GM21360 (cell line): ENCODE data around the gene HLA-A.
"Not testable (repeated sequence)": the region's sequence is repeated elsewhere in the genome, so short reads cannot be mapped to it uniquely, and the experiment has no call there.

Experiments used
- ATAC-seq: cut with Tn5 transposase; IDR thresholded peaks from one replicate; pipeline ENCODE4 v1.9.1; 2021; ENCODE audit warnings: mild to moderate bottlenecking, moderate library complexity; ENCODE audit not compliant: unreplicated experiment

The HLA-A gene

GRCh38 chr6:29942275-29943052 is at the start of gene HLA-A:
Gene HLA-A, plus strand, starts transcription at chr6:29942532. Its CDS starts 22 bp downstream, at chr6:29942554.
- peak; percentile 76 for ATAC-seq

GRCh38 chr6:29892696-29893095 is 49.6 kb upstream of the HLA-A start:
- no peak for ATAC-seq

- no peak for ATAC-seq
Measured at GRCh38 chr6:29899281-29899680, 43.1 kb upstream of the HLA-A start.

GRCh38 chr6:29905286-29905685 is 37.0 kb upstream of the HLA-A start:
- ATAC-seq = no peak

- ATAC-seq = no peak
Measured at GRCh38 chr6:29907637-29908340, 34.5 kb upstream of the HLA-A start.

GRCh38 chr6:29908341-29908662 is 34.0 kb upstream of the HLA-A start:
- ATAC-seq = no peak

GRCh38 chr6:29908710-29909109 is 33.6 kb upstream of the HLA-A start:
- no peak for ATAC-seq

GRCh38 chr6:29909985-29910384 is 32.3 kb upstream of the HLA-A start:
- no peak for ATAC-seq

- no peak for ATAC-seq
Measured at GRCh38 chr6:29912840-29913239, 29.5 kb upstream of the HLA-A start.

- no peak for ATAC-seq
Measured at GRCh38 chr6:29916741-29917140, 25.6 kb upstream of the HLA-A start.

- ATAC-seq = no peak
Measured at GRCh38 chr6:29917857-29918256, 24.5 kb upstream of the HLA-A start.

GRCh38 chr6:29919506-29920445 is 22.6 kb upstream of the HLA-A start:
- ATAC-seq = no peak

- ATAC-seq = no peak
Measured at GRCh38 chr6:29924287-29924686, 18.0 kb upstream of the HLA-A start.

GRCh38 chr6:29924731-29925130 is 17.6 kb upstream of the HLA-A start:
- no peak for ATAC-seq

GRCh38 chr6:29925321-29925720 is 17.0 kb upstream of the HLA-A start:
- ATAC-seq = no peak

- no peak for ATAC-seq
Measured at GRCh38 chr6:29925727-29926412, 16.5 kb upstream of the HLA-A start.

- no peak for ATAC-seq
Measured at GRCh38 chr6:29926413-29927274, 15.7 kb upstream of the HLA-A start.

- ATAC-seq = no peak
Measured at GRCh38 chr6:29927275-29927569, 15.1 kb upstream of the HLA-A start.

GRCh38 chr6:29927841-29928388 is 14.4 kb upstream of the HLA-A start:
- ATAC-seq = no peak

- ATAC-seq = not testable (repeated sequence)
Measured at GRCh38 chr6:29930047-29930446, 12.3 kb upstream of the HLA-A start.
